Ovary (tissue), 9 donors: ENCODE data around the gene FLNA. TPM values are rescaled to one million over a fixed set of nuclear protein-coding genes. Genes with fewer than 3 reads are reported as not detected.
A peak's percentile ranks its signal among the peaks of the same experiment; 100 is the strongest.

ENCODE experiments used
- DNase-seq, 5 donors: peaks; one replicate each; pipeline ENCODE4 v3.0.0-alpha.2; 2019 to 2020
- H3K27ac ChIP-seq, 2 donors: fragments of 200-600 bp; one replicate each; pipeline versions ENCODE4 v1.5.1 to v1.8.0; 2019 to 2022
- H3K27me3 ChIP-seq: fragments of 200-600 bp; one replicate; pipeline ENCODE4 v1.8.0; 2022
- H3K36me3 ChIP-seq: fragments of 200-600 bp; sonication (generic); one replicate; pipeline ENCODE4 v1.5.1; 2019
- H3K4me1 ChIP-seq: one replicate; pipeline ENCODE4 v1.8.1; 2013; ENCODE audit warnings: mild to moderate bottlenecking, moderate library complexity; ENCODE audit not compliant: insufficient read depth
- H3K4me3 ChIP-seq: fragments of 200-600 bp; sonication (generic); one replicate; pipeline ENCODE4 v1.5.1; 2017
- H3K9me3 ChIP-seq, 2 donors: fragments of 200-600 bp in 1 of 2; sonication (generic) in 1 of 2; one replicate each; pipeline versions ENCODE4 v1.5.1 to v1.8.1; 2013 to 2019; ENCODE audit warnings: mild to moderate bottlenecking in 1 of 2, moderate library complexity in 1 of 2
- CTCF ChIP-seq, 3 donors: fragments of 450-650 bp in 2 of 3; fragments of 200-600 bp in 1 of 3; IDR thresholded peaks; one replicate each; pipeline versions ENCODE4 v1.5.1 to v1.8.0; 2016 to 2022; ENCODE audit warnings: antibody characterized with exemption in 3 of 3, mild to moderate bottlenecking in 1 of 3
- EP300 ChIP-seq: sonication (generic); formaldehyde crosslinking; IDR thresholded peaks from one replicate; pipeline ENCODE4 v1.6.1; 2017; ENCODE audit warnings: antibody characterized with exemption
- POLR2A ChIP-seq: fragments of 450-650 bp; IDR thresholded peaks from one replicate; pipeline ENCODE4 v1.6.1; 2017; ENCODE audit warnings: antibody characterized with exemption, mild to moderate bottlenecking, moderate library complexity
- WGBS, 3 donors: extraction: QIAGEN DNeasy Blood & Tissue Kit in 1 of 3; methylation state at CpG; one replicate each; pipeline versions ENCODE4 v1.1.5 to v1.1.7; 2013 to 2017; 5-methylcytosine and 5-hydroxymethylcytosine counted together
- intact Hi-C, 4 donors: fragments of 100-400 bp; cut with DNase I; formaldehyde crosslinking; loops; one replicate each; pipeline versions ENCODE4 v1.11.0 to v1.15.1; 2022 to 2023
- polyA plus RNA-seq, 2 donors: library from polyadenylated mRNA; stranded (reverse); fragments of 200-250 nt in 1 of 2; fragments of 350-450 nt in 1 of 2; fragmentation: Illumina TruSeq in 1 of 2; extraction: RNeasy Lipid Tissue Mini Kit (QIAGEN cat#74804) in 1 of 2; gene quantifications; one replicate each; pipeline ENCODE4 v1.2.3, GENCODE V29; 2013 to 2014
- total RNA-seq, 7 donors: library from RNA; depleted of rRNA in 2 of 7; stranded (reverse); fragments of >200 nt in 2 of 7; fragmentation: NEBNext Ultra II Directional in 3 of 7; extraction: Animal tissue kit (Norgen Biotek cat#: 25700) in 3 of 7; gene quantifications; one replicate each; pipeline versions ENCODE4 v1.1.0 to v1.2.4, GENCODE V29; 2016 to 2023
- donor health status: DM: no; HTN: no; CAD: no; lungs with moderate emphysema.
- donor health status: DM: no; HTN: no; CAD: no.
- donor health status: Bipolar disorder and iron deficiency.
- donor health status: DM: yes; HTN: yes; CAD: no.
- donor health status: DM: no; HTN: no; CAD: no.
- donor health status: DM: yes; HTN: yes; CAD: no.

Gene FLNA
- total and polyA plus RNA-seq, 9 donors, result 327 to 2,249 (median 885) TPM

GRCh38 chrX:154321594-154321993, 52.8 kb downstream of the FLNA start:
- no peak for TF ChIP-seq CTCF (IDR thresholded peaks at IDR 0.05)
- TF ChIP-seq EP300, result no peak
- no peak for TF ChIP-seq POLR2A
- Histone ChIP-seq H3K36me3 (no peaks in the 10 kb centered on the region), H3K27me3 (no peaks in the 10 kb centered on the region), H3K9me3 (no peaks in the 10 kb centered on the region), H3K4me1 (peaks cover 2% of the 10 kb centered on the region), H3K27ac (no peak overlapping the region), H3K4me3 (no peak overlapping the region)
- WGBS, 3 donors, result 61 to 73% (median 61%) methylated on average over 10 of the region's 10 CpGs
- DNase-seq, result peak in 1 of 5 donors; percentile 34
- intact Hi-C loops, result no loop called here

- H3K27me3 ChIP-seq, result no peaks in the 10 kb centered on the region
- peaks cover 2% of the 10 kb centered on the region for H3K4me1 ChIP-seq
- intact Hi-C loops, result no loop called here
- DNase-seq, result no peak
- TF ChIP-seq CTCF (IDR thresholded peaks at IDR 0.05), result no peak
- no peak for TF ChIP-seq POLR2A
- no peak for TF ChIP-seq EP300
- H3K27ac ChIP-seq, result no peak overlapping the region
- WGBS, 3 donors, result 74 to 81% (median 80%) methylated on average over 7 of the region's 7 CpGs
- no peak overlapping the region for H3K4me3 ChIP-seq
- no peaks in the 10 kb centered on the region for H3K9me3 ChIP-seq
- no peaks in the 10 kb centered on the region for H3K36me3 ChIP-seq
Measured at GRCh38 chrX:154321152-154321551, 53.3 kb downstream of the FLNA start.

GRCh38 chrX:154320406-154320805, 54.0 kb downstream of the FLNA start:
- Histone ChIP-seq H3K4me1 (no peaks in the 10 kb centered on the region), H3K4me3 (no peak overlapping the region), H3K9me3 (no peaks in the 10 kb centered on the region), H3K27ac (no peak overlapping the region), H3K36me3 (no peaks in the 10 kb centered on the region), H3K27me3 (no peaks in the 10 kb centered on the region)
- DNase-seq, result no peak
- intact Hi-C loops, result no loop called here
- TF ChIP-seq EP300, result no peak
- TF ChIP-seq CTCF (IDR thresholded peaks at IDR 0.05), result no peak
- no peak for TF ChIP-seq POLR2A
- WGBS, 3 donors, result 84 to 88% (median 85%) methylated on average over 11 of the region's 11 CpGs

GRCh38 chrX:154317391-154317995, 56.9 kb downstream of the FLNA start:
- DNase-seq, result peak in 1 of 5 donors; percentile 37
- no peak overlapping the region for H3K27ac ChIP-seq
- intact Hi-C loops, result no loop called here
- peak; percentile 10 to 30 (median 21) for TF ChIP-seq CTCF (IDR thresholded peaks at IDR 0.05)
- no peak for TF ChIP-seq POLR2A
- H3K36me3 ChIP-seq, result no peaks in the 10 kb centered on the region
- H3K4me1 ChIP-seq, result no peaks in the 10 kb centered on the region
- no peaks in the 10 kb centered on the region for H3K27me3 ChIP-seq
- no peak overlapping the region for H3K4me3 ChIP-seq
- no peaks in the 10 kb centered on the region for H3K9me3 ChIP-seq
- 21 to 34% (median 30%) methylated on average over 7 of the region's 7 CpGs for WGBS, 3 donors
